ENCODE results near the gene USP24.

GRCh38 chr1:55045430-55045829, 169.7 kb downstream of the USP24 start:
- TF ChIP-seq CTCF (IDR thresholded peaks at IDR 0.05; ENCODE audit: low read depth, low read length, poor library complexity, severe bottlenecking) (no peak), EZH2phosphoT487 (IDR thresholded peaks at IDR 0.05; ENCODE audit: borderline replicate concordance, low read length) (no peak)

Measured in DOHH2 (cell line).